GM19463 (cell line): Measurements from ENCODE around the gene MOV10.
"Not testable (repeated sequence)": the region's sequence is repeated elsewhere in the genome, so short reads cannot be mapped to it uniquely, and the experiment has no call there.

Experiments
- ATAC-seq: cut with Tn5 transposase; IDR thresholded peaks from one replicate; pipeline ENCODE4 v1.9.1; 2021; ENCODE audit warnings: mild to moderate bottlenecking, moderate library complexity; ENCODE audit not compliant: unreplicated experiment

Gene MOV10

GRCh38 chr1:112729011-112729410, 54.6 kb downstream of the MOV10 start:
- ATAC-seq, result not testable (repeated sequence)

GRCh38 chr1:112729909-112730308, 55.5 kb downstream of the MOV10 start:
- ATAC-seq, result no peak

- ATAC-seq, result no peak
These were observed 57.0 kb downstream of the MOV10 start for GRCh38 chr1:112731451-112731850.

- no peak for ATAC-seq
These were observed 61.3 kb downstream of the MOV10 start for GRCh38 chr1:112735752-112736151.

GRCh38 chr1:112737573-112737972, 63.1 kb downstream of the MOV10 start:
- ATAC-seq, result no peak

GRCh38 chr1:112743174-112744008, 68.9 kb downstream of the MOV10 start:
- no peak for ATAC-seq

GRCh38 chr1:112744009-112744578, 69.6 kb downstream of the MOV10 start:
- no peak for ATAC-seq

- ATAC-seq, result no peak
These were observed 73.9 kb downstream of the MOV10 start for GRCh38 chr1:112748396-112748795.
